ENCODE results near the gene MX1.
A peak's percentile ranks its signal among the peaks of the same experiment; 100 is the strongest.

The MX1 gene, protein sequence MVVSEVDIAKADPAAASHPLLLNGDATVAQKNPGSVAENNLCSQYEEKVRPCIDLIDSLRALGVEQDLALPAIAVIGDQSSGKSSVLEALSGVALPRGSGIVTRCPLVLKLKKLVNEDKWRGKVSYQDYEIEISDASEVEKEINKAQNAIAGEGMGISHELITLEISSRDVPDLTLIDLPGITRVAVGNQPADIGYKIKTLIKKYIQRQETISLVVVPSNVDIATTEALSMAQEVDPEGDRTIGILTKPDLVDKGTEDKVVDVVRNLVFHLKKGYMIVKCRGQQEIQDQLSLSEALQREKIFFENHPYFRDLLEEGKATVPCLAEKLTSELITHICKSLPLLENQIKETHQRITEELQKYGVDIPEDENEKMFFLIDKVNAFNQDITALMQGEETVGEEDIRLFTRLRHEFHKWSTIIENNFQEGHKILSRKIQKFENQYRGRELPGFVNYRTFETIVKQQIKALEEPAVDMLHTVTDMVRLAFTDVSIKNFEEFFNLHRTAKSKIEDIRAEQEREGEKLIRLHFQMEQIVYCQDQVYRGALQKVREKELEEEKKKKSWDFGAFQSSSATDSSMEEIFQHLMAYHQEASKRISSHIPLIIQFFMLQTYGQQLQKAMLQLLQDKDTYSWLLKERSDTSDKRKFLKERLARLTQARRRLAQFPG

DNA sequence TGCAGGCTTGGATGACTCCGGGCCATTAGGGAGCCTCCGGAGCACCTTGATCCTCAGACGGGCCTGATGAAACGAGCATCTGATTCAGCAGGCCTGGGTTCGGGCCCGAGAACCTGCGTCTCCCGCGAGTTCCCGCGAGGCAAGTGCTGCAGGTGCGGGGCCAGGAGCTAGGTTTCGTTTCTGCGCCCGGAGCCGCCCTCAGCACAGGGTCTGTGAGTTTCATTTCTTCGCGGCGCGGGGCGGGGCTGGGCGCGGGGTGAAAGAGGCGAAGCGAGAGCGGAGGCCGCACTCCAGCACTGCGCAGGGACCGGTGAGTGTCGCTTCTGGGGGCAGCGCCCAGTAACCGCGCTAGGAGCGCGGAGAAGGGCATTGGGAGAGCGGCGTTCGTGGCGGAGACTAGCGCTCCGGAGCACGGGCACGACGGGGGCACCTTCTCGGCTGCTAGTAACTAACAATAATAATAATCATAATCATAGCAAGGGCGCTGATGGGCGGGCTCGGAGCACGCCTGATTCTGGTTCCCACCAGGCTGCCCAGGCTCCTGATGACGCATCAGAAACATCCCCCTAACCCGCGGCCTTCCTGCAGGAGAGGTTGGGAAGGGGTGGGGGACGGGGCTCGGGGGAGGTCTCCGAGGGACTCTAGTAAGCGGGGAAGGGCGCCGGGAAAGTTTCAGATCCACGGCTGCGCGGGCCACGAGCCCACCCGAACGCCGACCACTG, at the start of gene MX1:
Gene MX1 (plus strand): TSS at position 286 of the 722 bp plus-strand sequence. CDS start 5,832 bp downstream, outside the sequence.
- DNase-seq, result peak; percentile 60

DNA sequence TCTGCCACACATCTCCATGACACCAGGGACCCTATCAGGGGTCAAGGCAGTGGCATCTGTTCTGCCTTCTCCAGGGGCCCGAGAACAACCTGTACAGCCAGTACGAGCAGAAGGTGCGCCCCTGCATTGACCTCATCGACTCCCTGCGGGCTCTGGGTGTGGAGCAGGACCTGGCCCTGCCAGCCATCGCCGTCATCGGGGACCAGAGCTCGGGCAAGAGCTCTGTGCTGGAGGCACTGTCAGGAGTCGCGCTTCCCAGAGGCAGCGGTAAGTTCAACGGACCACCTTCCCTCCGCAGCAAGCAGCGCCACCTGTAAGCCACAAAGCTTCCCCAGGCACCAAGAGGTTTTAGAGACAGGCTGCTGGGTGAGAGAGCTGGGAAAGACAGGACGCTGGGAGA, 48.3 kb upstream of the MX1 start:
- DNase-seq, result peak; percentile 26

DNA sequence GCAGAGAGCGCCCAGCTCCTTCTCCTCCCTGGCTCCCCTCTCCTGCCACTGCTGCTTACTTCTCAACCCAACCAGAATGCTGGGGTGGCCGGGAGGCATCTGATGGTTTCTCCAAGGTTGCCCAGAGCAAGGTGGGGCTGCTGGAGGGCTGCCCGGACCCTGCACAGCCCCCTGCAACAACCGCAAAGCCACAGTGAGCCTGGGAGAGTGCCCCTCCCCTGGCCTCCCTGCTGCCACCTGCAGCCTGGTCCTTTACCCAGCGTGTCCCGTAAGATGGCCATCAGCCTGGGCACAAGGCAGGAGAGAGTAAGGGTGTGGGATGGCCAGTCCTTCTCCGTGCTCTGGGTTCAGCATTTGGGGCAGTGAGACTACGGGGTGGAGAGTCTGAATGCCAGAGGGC, 47.2 kb upstream of the MX1 start:
- peak; percentile 24 for DNase-seq

DNA sequence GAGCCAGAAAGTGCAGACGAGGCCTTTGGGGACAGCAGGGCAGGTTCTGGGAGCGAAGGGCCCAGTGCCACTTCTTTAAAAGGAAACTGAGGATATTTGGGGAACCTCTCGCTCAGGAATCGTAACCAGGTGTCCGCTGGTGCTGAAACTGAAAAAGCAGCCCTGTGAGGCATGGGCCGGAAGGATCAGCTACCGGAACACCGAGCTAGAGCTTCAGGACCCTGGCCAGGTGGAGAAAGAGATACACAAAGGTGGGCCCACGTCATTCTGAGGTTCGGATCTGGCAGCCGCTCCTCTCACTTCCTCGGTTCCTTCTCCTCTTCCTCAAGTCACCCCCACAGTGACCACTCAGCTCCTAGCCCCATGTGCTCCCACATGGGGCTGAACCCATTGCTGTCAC, 46.1 kb upstream of the MX1 start:
- peak; percentile 15 for DNase-seq

DNA sequence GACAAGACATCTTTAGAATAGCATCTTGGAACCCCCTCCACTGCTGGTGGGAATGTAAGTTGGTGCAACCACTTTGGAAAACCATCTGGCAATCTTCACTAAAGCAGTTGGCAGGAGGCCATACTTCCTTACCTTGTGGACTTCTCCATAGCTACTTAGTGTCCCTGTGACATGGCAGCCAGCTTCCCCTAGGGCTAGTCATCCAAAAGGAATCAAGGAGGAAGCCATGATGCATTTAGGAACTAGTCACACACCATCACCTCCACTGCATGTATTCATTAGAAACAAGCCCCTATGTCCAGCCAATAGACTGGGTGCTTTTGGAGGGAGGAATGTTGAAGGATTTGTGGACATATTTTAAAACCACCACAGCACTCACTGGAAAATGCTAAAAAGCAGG, 44.3 kb upstream of the MX1 start:
- DNase-seq, result peak; percentile 2

DNA sequence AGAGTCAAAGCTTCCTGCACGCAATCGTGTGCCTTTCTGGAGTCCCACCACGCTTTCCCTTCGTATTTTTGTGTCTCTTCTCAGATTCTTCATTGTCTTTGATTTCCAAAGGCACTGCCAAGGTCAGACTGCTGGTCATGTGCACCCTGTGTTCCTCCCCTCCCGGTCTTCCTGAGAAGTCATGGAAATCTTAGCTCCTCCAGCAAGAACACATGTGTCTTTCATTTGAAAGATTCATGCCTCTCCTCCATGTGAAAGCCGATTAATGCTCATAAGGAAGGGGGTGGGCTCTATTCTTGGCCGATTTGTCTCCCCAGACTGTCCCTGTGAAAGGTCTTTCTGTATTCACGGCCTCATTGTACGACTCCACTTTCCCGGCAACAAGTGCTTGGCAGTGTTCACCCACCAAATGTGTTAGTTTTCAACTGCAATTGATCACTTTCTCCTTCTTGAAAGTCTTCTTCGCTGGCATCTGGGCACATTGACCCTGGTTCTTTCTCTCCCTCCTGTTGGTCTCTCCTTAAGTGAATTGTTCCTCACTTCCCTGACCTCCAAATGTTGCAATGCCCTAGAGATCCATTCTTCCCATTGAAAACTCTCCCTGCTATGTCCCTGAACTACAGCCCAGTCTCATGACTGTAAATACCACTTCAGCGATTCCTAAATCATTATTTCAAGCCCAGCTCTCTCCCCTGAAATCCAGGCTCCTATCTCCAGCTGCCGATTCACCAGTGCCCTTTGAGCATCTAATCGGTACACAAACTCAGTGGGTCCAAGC, 38.8 kb upstream of the MX1 start:
- DNase-seq, result peak; percentile 40

DNA sequence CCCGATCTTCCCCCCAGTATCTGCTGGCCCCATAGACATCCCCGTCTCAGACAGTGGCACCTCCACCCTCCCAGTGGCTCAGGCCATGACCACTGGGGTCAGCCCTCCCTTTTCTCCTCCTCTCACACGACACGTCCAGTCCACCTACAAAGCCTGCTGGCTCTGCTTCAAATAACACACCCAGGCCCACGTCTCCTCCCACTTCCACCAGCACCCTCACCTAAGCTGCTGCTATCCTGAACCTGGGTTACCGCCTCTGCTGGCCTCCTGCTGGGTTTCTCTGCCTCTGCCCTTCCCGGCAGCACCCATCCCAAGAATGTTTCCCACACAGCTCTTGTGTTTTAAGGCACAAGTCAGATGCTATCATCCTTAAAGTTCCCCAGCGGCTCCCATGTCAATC, 38.2 kb upstream of the MX1 start:
- DNase-seq, result no peak

DNA sequence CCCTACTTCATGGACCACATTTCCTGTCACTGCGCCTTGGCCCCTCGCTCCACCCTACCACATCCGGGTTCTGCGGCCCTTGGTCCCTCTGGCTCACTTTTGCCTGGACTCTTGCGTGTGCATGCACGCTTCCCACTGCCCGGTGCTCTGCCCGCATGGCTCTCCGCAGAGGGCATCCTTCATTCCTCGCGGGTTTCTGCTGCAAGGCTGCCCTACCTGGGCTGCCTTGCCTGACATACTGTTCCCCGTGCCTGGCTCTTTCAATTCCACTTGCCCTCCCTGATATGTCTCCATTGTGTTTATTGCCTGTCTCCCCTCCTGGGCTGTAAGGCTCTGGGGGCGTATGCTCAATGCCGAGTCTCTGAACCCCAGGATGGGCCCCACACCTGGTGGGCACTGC, 37.8 kb upstream of the MX1 start:
- no peak for DNase-seq

DNA sequence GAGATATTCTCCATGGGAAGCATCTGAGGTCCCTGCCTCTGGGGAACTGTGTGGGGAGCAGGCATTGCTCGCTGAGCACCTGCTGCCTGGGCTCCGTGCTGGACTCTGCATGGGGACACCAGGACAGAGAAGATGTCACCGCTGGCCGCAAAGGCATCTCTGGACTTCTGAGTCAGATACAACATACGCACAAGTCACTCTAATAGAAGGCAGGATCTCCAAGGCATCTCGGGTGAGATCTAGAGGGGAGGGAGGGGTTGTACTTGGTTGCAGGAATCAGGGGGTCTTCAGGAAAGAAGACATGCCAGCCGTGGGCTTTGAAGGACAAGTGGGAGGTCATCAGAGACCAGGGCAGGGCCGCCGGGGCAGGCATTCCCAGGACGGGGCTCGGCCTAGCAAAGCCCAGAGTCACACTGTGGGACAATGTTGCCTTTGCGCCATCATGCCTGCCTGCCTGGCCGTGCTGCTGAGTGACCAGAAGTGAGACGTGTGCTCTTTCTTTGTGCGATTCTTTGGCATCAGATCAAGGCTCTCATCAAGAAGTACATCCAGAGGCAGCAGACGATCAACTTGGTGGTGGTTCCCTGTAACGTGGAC, 35.9 kb upstream of the MX1 start:
- DNase-seq, result no peak

DNA sequence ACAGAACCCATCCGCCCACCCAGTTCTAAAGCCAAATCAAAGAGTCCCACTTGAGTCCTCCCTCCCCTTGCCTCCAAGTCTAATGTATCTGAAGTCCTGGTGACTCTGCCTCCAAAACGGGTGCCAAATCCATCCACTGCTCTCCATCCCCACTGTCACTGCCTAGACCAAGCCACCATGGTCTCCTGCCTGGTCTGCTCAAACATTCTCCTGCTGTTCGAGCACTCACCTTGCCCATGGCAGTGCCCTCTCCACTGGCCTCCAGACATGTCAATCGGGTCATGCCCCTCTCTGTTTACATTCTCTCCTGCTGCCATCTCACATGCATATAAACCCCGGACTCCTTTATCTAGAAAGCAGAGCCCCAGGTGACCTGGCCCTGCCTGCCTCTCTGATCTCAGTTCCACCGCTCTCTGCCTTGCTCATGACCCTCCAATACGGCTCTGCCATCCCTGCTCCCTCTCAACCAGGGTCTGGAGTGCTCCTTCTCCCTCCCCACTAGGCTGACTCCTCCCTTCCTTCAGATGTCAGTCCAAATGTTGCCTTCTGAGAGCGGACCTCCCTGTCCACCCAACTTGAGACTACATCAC, 32.1 kb upstream of the MX1 start:
- no peak for DNase-seq

DNA sequence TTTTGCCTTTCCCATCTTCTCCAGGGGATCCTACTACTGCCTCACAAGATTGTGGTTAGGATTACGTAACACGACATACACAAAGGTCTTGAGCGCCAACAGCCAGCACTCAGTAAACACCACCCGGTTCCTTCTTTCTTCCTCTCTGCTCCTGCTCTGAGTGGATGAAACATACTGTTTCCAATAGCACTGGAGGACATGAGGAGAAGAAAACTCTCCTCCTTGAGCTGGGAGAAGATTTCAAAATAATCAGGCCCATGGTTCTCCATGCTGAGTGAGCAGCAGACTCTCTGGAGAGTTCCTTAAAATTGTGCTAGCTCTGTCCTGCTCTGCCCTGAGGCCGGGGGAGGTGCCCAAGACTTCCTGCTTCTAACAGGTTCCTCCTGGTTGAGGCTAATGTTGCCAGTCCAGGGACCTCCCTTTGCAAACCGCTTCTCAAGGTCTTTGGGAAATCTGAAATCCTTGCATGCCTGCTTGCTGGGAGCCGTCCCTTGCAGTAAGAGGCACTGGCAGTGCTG, 29.4 kb upstream of the MX1 start:
- DNase-seq, result no peak

DNA sequence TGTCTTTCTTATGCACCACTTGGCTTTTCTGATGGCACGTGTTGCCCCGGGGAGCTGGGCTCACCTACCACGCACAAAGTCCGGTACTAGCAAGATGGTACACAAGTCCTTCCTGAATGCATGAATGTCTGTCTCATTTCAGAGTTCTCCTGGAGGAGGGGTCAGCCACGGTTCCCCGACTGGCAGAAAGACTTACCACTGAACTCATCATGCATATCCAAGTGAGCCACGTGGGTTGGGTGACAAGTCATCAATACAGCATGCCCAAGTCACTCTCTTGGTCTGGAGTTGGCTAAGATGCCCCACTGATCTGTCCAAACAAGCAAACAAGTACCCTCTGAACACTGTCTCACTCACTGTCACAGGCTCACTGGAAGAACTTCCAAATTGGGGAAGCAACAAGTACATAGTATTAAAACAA, 28.6 kb upstream of the MX1 start:
- no peak for DNase-seq

DNA sequence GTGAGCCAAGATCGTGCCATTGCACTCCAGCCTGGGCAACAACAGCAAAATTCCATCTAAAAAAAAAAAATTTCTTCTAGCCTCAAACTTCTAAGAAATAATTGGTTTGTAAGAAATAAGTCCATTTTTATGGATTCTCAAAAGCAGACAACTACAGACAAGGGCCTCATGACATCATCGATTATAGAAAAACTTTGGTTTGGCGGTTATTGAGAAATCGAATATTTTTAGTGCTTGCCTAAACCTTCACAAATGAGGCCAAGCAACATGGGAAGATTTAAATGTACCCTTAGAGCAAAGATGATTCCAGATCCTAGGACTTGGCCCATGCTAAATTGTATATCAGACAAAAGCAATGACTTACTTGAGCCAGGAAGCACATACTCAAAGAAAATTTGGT, 27.8 kb upstream of the MX1 start:
- DNase-seq, result no peak

DNA sequence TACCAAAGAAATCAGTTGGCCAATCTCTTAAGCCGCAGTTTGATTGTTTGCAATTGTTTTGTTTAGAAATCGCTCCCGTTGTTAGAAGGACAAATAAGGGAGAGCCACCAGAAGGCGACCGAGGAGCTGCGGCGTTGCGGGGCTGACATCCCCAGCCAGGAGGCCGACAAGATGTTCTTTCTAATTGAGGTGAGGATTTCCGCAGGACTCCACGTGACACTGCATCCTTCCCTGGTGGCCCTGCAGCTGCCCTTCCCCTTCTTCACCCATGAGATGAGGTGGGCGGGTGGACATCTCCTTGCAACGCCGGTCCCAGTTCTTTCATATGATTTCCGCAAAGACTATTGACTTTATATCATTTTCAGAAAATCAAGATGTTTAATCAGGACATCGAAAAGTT, 27.2 kb upstream of the MX1 start:
- DNase-seq, result no peak

DNA sequence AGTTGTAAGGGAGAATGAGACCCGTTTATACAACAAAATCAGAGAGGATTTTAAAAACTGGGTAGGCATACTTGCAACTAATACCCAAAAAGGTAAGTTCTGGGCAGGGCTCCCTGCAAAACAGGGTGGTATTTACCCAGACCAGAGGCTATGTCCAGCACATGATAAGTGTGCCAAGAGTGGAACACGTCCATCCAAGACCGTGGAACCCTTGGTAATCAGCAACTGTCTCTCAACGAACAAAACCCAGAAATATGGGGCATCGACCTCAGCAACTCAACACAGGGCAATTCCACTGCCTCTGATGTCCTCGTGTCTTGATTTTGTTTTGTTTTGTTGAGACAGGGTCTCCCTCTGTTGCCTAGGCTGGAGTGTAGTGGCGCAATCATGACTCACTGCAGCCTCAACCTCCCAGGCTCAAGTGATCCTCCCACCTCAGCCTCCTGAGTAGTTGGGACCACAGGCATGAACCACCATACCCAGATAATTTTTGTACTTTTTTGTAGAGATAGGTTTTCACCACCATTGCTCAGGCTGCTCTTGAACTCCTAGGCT, 26.7 kb upstream of the MX1 start:
- DNase-seq, result no peak

DNA sequence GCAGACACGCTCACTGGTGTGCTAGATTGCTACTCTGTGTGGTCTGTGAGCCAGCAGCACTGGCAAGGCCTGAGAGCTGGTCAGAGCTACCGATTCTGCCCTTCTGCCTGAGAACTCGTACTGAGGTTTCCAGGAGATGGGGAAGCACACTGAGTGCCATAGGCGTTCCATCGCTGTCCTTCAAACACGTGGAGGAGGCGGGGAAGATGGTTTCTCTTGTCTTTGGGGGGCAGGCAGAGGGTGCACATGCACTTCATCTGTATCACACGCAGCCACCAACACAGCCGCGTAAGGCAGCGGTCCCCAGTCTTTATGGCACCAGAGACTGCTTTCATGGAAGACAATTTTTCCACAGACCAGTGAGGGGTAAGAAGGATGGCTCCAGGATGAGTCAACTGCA, 23.8 kb upstream of the MX1 start:
- DNase-seq, result no peak

DNA sequence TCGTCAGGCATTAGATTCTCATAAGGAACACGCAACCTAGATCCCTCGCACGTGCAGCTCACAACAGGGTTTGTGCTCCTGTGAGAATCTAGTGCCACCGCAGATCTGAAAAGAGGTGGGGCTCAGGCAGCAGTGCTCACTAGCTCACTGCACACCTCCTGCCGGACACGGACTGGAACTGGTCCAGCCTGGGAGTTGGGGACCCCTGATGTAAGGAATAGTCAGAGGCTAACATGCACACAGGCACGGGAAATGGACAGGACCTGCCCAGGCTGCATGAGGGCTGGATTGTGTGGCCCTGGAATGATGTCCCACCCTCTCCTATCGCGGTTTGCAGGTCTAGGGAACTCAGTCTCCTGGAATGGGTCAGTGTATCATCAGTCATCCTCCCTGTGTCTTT, 23.2 kb upstream of the MX1 start:
- DNase-seq, result no peak

DNA sequence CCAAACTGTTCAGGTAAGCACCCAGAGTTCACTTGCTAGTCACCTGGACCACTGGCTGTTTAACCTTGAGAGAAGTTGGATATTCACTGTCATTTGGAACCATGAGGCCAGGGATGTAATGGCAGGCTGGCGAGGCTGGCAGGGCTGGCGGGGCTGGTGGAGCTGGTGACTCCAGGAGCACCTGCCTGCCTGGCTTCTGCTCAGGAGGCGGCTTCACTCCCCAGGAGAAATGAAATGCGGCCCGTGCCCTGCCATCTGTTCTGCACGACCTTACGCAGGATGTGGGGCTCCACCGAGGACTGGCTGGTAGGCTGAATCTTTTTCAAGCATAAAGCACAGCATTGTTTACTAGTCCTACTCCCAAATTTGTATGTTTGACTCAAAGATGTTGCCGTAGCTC, 22.7 kb upstream of the MX1 start:
- no peak for DNase-seq

DNA sequence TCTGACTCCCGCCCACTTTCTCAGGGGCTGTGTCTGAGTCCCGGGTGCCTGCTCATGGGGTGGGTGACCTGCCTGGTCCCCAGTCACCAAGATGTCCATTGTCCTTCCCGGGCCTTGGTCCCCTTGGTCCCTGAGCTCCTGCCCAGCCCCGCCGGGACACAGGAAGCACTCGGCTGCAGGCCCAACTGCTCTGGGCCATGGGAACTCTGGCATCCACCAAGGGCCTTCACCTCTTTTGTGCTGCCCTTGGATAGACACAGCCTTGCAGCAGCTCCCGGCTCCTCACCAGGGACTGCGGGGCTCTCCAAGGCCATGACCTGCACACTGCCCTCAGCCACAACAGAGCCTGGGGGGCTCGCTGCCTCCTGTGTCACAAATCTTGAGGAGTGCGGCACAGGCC, 22.1 kb upstream of the MX1 start:
- no peak for DNase-seq

DNA sequence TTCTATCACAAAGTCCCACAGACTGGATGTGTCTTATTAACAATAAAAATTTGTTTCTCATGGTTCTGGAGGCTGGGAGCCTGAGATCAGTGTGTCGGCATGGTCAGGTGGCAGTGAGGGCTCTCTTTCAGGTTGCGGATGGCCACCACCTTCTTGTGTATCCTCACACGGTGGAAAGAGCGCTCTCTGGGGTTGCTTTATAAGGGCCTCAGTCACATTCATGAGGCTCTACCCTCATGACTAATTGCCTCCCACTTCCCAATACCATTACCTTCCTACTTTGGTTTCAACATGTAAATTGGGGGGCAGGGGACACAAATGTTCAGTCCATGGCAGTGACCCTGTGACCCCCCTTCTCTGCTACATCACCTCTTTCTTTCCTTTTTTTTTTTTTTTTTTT, 20.7 kb upstream of the MX1 start:
- no peak for DNase-seq

DNA sequence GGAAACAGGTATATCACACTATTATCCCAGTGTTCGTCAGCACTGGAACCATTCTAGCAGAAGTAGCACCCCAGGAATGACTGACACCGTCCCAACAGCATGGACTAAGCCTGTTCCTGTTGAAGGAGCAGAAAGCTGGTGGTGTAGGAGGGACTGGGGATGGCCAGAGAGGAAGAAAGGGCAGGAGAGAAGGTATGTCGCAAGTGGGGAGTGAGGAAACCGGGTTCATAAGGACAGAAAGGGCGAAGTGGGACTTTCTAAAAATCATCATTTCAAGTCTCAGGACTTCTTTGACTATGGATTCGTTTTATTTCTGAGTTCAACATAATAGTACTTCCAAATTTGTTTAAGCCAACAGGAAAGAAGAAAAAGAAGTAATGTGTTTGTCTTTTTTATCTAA, 19.7 kb upstream of the MX1 start:
- DNase-seq, result no peak

Measured in right forelimb (tissue), 1 donor.